ENCODE data around the gene PTP4A2. TPM values are rescaled to one million over a fixed set of nuclear protein-coding genes. Genes with fewer than 3 reads are reported as not detected.
"Not testable (repeated sequence)": the region's sequence is repeated elsewhere in the genome, so short reads cannot be mapped to it uniquely, and the experiment has no call there.

Gene PTP4A2
- total and polyA plus RNA-seq, 2 donors from 2014 or later = 130 to 236 TPM

DNA sequence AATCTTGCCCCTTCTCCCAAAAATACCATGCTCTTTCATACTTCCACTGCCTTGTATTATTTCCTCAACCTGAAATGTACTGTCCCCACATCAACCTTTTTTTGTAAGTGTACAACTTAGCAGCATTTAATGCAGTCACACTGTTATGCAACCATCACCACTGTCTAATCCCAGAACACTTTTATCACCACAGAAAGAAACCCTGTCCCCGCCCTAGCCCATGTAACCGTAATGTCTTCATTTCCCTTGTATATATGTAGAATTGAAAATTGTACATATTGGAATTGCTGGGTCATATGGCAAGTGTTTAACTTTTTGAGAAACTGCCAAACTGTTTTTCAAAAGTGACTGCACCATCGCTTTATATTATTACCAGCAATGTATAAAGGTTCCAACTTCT, 37.4 kb downstream of the PTP4A2 start:
- H3K27ac ChIP-seq (ENCODE audit: low read depth in 2 of 2, low read length in 2 of 2) = no peak overlapping the region
- peaks cover 0 to 7% (median 0%) of the 10 kb centered on the region in 3 donors for H3K36me3 ChIP-seq (ENCODE audit: control insufficient read depth in 2 of 3, insufficient read depth in 3 of 3, low read length in 3 of 3)
- FAIRE-seq = no peak
- intact Hi-C loops (cut with DNase I) = no loop called here
- no peaks in the 10 kb centered on the region for H3K9me3 ChIP-seq (ENCODE audit: control insufficient read depth in 2 of 3, insufficient read depth in 1 of 3, low read length in 3 of 3)
- H3K4me1 ChIP-seq (ENCODE audit: control insufficient read depth in 2 of 3, insufficient read depth in 2 of 3, low read depth in 1 of 3, low read length in 3 of 3) = no peaks in the 10 kb centered on the region
- DNase-seq = no peak
- H3K27me3 ChIP-seq (ENCODE audit: control insufficient read depth, insufficient read depth, low read length) = no peaks in the 10 kb centered on the region
- no peak overlapping the region for H3K4me3 ChIP-seq (ENCODE audit: low read length in 3 of 3)
- TF ChIP-seq, protein P1, sequence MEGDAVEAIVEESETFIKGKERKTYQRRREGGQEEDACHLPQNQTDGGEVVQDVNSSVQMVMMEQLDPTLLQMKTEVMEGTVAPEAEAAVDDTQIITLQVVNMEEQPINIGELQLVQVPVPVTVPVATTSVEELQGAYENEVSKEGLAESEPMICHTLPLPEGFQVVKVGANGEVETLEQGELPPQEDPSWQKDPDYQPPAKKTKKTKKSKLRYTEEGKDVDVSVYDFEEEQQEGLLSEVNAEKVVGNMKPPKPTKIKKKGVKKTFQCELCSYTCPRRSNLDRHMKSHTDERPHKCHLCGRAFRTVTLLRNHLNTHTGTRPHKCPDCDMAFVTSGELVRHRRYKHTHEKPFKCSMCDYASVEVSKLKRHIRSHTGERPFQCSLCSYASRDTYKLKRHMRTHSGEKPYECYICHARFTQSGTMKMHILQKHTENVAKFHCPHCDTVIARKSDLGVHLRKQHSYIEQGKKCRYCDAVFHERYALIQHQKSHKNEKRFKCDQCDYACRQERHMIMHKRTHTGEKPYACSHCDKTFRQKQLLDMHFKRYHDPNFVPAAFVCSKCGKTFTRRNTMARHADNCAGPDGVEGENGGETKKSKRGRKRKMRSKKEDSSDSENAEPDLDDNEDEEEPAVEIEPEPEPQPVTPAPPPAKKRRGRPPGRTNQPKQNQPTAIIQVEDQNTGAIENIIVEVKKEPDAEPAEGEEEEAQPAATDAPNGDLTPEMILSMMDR (IDR thresholded peaks at IDR 0.05; ENCODE audit: borderline replicate concordance, extremely low read depth, insufficient read depth) = no peak
- H3K9ac ChIP-seq (ENCODE audit: low read length in 3 of 3) = no peak overlapping the region

DNA sequence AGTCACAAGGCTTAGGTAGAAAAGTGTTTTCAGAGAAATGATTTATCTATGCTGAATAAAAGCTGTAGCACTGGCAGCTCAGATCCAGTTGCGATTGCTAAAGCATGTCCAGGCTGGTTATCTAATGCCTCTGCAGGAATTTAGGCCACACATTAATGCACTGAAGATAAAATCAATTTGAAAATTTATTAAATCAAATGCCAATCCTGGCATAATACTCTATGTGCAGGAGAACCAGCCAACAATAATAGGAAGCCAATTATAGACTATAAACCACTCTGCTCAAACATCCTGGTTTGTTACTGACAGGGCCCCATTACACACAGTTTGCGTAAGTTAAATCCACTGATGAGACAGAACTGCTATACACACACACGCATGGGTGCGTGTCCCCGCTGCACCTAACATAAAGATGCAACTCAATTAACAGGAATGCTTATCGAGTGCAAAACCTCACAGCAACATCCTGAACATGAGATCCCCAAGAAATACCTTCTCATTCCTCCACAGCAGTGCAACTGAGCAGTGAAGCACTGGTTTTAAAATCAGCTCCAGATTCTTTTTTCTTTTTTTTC, 40.6 kb downstream of the PTP4A2 start:
- H3K4me1 ChIP-seq (ENCODE audit: control insufficient read depth in 2 of 3, insufficient read depth in 2 of 3, low read depth in 1 of 3, low read length in 3 of 3) = no peaks in the 10 kb centered on the region
- no peak overlapping the region for H3K4me3 ChIP-seq (ENCODE audit: low read length in 3 of 3)
- no peaks in the 10 kb centered on the region for H3K9me3 ChIP-seq (ENCODE audit: control insufficient read depth in 2 of 3, insufficient read depth in 1 of 3, low read length in 3 of 3)
- DNase-seq (no peak), FAIRE-seq (no peak)
- TF ChIP-seq, protein P1 (IDR thresholded peaks at IDR 0.05; ENCODE audit: borderline replicate concordance, extremely low read depth, insufficient read depth) = no peak
- H3K36me3 ChIP-seq (ENCODE audit: control insufficient read depth in 2 of 3, insufficient read depth in 3 of 3, low read length in 3 of 3) = no peaks in the 10 kb centered on the region
- no peak overlapping the region for H3K9ac ChIP-seq (ENCODE audit: low read length in 3 of 3)
- H3K27me3 ChIP-seq (ENCODE audit: control insufficient read depth, insufficient read depth, low read length) = no peaks in the 10 kb centered on the region
- no peak overlapping the region for H3K27ac ChIP-seq (ENCODE audit: low read depth in 2 of 2, low read length in 2 of 2)
- intact Hi-C loops (cut with DNase I) = no loop called here

GRCh38 chr1:31895474-31896198, 42.5 kb downstream of the PTP4A2 start:
- H3K27ac ChIP-seq (ENCODE audit: low read depth in 2 of 2, low read length in 2 of 2); H3K4me1 ChIP-seq (ENCODE audit: control insufficient read depth in 2 of 3, insufficient read depth in 2 of 3, low read depth in 1 of 3, low read length in 3 of 3); H3K27me3 ChIP-seq (ENCODE audit: control insufficient read depth, insufficient read depth, low read length); FAIRE-seq; intact Hi-C loops (cut with DNase I); H3K9ac ChIP-seq (ENCODE audit: low read length in 3 of 3); H3K36me3 ChIP-seq (ENCODE audit: control insufficient read depth in 2 of 3, insufficient read depth in 3 of 3, low read length in 3 of 3); H3K9me3 ChIP-seq (ENCODE audit: control insufficient read depth in 2 of 3, insufficient read depth in 1 of 3, low read length in 3 of 3); H3K4me3 ChIP-seq (ENCODE audit: low read length in 3 of 3); DNase-seq: not testable (repeated sequence)

DNA sequence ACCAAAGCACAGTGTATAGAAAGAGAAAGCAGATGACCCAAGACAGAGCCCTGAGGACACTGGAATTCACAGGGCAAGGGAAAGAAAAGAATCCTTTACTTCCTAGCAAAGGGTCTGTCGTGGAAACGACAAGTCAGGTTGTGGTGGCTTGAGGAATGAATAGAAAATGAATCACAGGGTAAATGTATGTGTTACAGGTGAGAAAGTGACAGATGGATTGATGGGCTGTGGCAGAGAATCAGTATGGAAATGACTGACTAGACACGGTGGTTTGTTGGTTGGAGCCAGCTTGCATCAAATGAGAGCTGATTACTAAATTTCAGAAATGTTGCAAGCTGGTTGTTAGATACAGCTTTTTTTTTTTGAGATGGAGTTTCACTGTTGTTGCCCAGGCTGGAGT, 46.9 kb downstream of the PTP4A2 start:
- Histone ChIP-seq H3K36me3 (ENCODE audit: control insufficient read depth in 2 of 3, insufficient read depth in 3 of 3, low read length in 3 of 3) (no peaks in the 10 kb centered on the region), H3K4me1 (ENCODE audit: control insufficient read depth in 2 of 3, insufficient read depth in 2 of 3, low read depth in 1 of 3, low read length in 3 of 3) (no peaks in the 10 kb centered on the region), H3K9me3 (ENCODE audit: control insufficient read depth in 2 of 3, insufficient read depth in 1 of 3, low read length in 3 of 3) (no peaks in the 10 kb centered on the region), H3K27me3 (ENCODE audit: control insufficient read depth, insufficient read depth, low read length) (no peaks in the 10 kb centered on the region), H3K9ac (ENCODE audit: low read length in 3 of 3) (no peak overlapping the region), H3K27ac (ENCODE audit: low read depth in 2 of 2, low read length in 2 of 2) (no peak overlapping the region), H3K4me3 (ENCODE audit: low read length in 3 of 3) (no peak overlapping the region)
- DNase-seq (no peak), FAIRE-seq (no peak)
- TF ChIP-seq, protein P1 (IDR thresholded peaks at IDR 0.05; ENCODE audit: borderline replicate concordance, extremely low read depth, insufficient read depth) = no peak
- intact Hi-C loops (cut with DNase I) = no loop called here

Measured in kidney (tissue), 14 donors.